ENCODE data around the gene AADAC.

DNA sequence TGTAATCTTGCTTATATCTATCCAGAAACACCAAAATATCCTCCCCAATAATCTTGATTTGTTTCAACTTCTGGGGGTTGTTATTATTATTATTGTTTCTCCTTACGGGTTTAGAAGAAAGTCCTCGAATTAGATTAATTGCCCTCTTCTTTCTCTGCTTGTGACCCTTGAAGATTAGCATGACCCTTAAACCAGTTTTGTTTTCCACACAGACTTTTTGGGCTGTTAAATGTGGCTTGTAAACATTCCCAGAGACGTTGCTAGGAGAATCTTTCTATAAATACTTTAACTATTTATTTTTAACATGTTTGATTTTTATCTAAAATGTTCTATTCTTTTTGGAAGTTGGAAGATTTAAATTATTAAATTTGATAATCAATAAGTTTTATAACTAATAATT is 55.3 kb downstream of the AADAC start:
- TF ChIP-seq, protein P1, sequence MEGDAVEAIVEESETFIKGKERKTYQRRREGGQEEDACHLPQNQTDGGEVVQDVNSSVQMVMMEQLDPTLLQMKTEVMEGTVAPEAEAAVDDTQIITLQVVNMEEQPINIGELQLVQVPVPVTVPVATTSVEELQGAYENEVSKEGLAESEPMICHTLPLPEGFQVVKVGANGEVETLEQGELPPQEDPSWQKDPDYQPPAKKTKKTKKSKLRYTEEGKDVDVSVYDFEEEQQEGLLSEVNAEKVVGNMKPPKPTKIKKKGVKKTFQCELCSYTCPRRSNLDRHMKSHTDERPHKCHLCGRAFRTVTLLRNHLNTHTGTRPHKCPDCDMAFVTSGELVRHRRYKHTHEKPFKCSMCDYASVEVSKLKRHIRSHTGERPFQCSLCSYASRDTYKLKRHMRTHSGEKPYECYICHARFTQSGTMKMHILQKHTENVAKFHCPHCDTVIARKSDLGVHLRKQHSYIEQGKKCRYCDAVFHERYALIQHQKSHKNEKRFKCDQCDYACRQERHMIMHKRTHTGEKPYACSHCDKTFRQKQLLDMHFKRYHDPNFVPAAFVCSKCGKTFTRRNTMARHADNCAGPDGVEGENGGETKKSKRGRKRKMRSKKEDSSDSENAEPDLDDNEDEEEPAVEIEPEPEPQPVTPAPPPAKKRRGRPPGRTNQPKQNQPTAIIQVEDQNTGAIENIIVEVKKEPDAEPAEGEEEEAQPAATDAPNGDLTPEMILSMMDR (IDR thresholded peaks at IDR 0.05; ENCODE audit: poor library complexity), result no peak
- no peak for TF ChIP-seq EZH2 (IDR thresholded peaks at IDR 0.05; ENCODE audit: borderline replicate concordance)
- no peak for TF ChIP-seq EZH2phosphoT487 (IDR thresholded peaks at IDR 0.05; ENCODE audit: low read depth, severe bottlenecking, unreplicated experiment)
